Hematopoietic multipotent progenitor cell treated with erythropoietin and hydrocortisone succinate and interleukin-3 and kit ligand, for 8 days (in vitro differentiated cells): ENCODE data around the gene DOP1B.
"Not testable (repeated sequence)": the region's sequence is repeated elsewhere in the genome, so short reads cannot be mapped to it uniquely, and the experiment has no call there.

Experiments used
- DNase-seq: peaks from one replicate; pipeline ENCODE4 v3.0.0-alpha.2; 2015

DOP1B gene

GRCh38 chr21:36135391-36136102, 21.1 kb upstream of the DOP1B start:
- DNase-seq, result peak; percentile 17

- not testable (repeated sequence) for DNase-seq
Measured at GRCh38 chr21:36139791-36140190, 16.8 kb upstream of the DOP1B start.

GRCh38 chr21:36141513-36141925, 15.1 kb upstream of the DOP1B start:
- peak; percentile 89 for DNase-seq

- DNase-seq, result not testable (repeated sequence)
Measured at GRCh38 chr21:36144233-36144632, 12.4 kb upstream of the DOP1B start.

- DNase-seq, result no peak
Measured at GRCh38 chr21:36145259-36145658, 11.4 kb upstream of the DOP1B start.

GRCh38 chr21:36147911-36148310, 8.7 kb upstream of the DOP1B start:
- DNase-seq, result no peak

- DNase-seq, result no peak
Measured at GRCh38 chr21:36148886-36149285, 7.7 kb upstream of the DOP1B start.

GRCh38 chr21:36149788-36150711, 6.6 kb upstream of the DOP1B start:
- peak; percentile 72 for DNase-seq

GRCh38 chr21:36155603-36156338, 853 bp upstream of the DOP1B start:
- no peak for DNase-seq

- peak; percentile 95 for DNase-seq
Measured at GRCh38 chr21:36156339-36156814, 247 bp upstream of the DOP1B start.

GRCh38 chr21:36159356-36159921, 2.8 kb downstream of the DOP1B start:
- DNase-seq, result no peak

- no peak for DNase-seq
Measured at GRCh38 chr21:36160850-36161178, 4.2 kb downstream of the DOP1B start.

GRCh38 chr21:36162631-36163030, 6.0 kb downstream of the DOP1B start:
- DNase-seq, result no peak

- no peak for DNase-seq
Measured at GRCh38 chr21:36163750-36164741, 7.4 kb downstream of the DOP1B start.

GRCh38 chr21:36165356-36165755, 8.7 kb downstream of the DOP1B start:
- DNase-seq, result no peak

- DNase-seq, result no peak
Measured at GRCh38 chr21:36166705-36167104, 10.1 kb downstream of the DOP1B start.

- no peak for DNase-seq
Measured at GRCh38 chr21:36167541-36167940, 10.9 kb downstream of the DOP1B start.

GRCh38 chr21:36169470-36170128, 13.0 kb downstream of the DOP1B start:
- no peak for DNase-seq

- no peak for DNase-seq
Measured at GRCh38 chr21:36170823-36171222, 14.2 kb downstream of the DOP1B start.

GRCh38 chr21:36171336-36171735, 14.7 kb downstream of the DOP1B start:
- no peak for DNase-seq

GRCh38 chr21:36171741-36172331, 15.2 kb downstream of the DOP1B start:
- no peak for DNase-seq
